Measurements from ENCODE around the gene NCLN. TPM values are rescaled to one million over a fixed set of nuclear protein-coding genes. Genes with fewer than 3 reads are reported as not detected.
A peak's percentile ranks its signal among the peaks of the same experiment; 100 is the strongest.

Gene NCLN
- total RNA-seq, 2 experiments from 2014 or later, result 49.6 to 51.9 TPM

DNA sequence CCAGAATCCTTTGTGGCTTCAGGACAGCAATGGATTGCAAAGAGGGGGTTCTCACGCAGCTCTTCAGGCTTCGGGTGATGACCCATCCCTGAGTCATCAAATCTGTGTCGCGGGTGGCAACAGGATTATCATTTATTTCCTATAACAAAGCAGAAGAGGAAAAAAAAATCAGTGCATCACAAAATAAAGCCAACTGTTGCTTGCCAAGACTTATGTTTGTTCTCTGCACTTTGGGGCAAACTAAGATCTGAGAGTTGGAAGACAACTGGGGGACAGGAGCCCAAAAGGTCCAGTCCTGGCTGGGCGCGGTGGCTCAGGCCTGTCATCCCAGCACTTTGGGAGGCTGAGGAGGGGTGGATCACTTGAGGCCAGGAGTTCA, 43.4 kb upstream of the NCLN start:
- peak overlapping the region in 1 of 2 donors; percentile 72 for H3K27ac ChIP-seq (ENCODE audit: low read depth in 1 of 2, low read length in 2 of 2)
- H3K27me3 ChIP-seq (ENCODE audit: control insufficient read depth in 1 of 2, insufficient read depth in 2 of 2, low read length in 2 of 2), result no peaks in the 10 kb centered on the region
- DNase-seq, result peak in 3 of 14 experiments; percentile 59 to 72 (median 60)
- intact Hi-C loops (cut with DNase I, micrococcal nuclease), result no loop called here
- TF ChIP-seq, protein P1, sequence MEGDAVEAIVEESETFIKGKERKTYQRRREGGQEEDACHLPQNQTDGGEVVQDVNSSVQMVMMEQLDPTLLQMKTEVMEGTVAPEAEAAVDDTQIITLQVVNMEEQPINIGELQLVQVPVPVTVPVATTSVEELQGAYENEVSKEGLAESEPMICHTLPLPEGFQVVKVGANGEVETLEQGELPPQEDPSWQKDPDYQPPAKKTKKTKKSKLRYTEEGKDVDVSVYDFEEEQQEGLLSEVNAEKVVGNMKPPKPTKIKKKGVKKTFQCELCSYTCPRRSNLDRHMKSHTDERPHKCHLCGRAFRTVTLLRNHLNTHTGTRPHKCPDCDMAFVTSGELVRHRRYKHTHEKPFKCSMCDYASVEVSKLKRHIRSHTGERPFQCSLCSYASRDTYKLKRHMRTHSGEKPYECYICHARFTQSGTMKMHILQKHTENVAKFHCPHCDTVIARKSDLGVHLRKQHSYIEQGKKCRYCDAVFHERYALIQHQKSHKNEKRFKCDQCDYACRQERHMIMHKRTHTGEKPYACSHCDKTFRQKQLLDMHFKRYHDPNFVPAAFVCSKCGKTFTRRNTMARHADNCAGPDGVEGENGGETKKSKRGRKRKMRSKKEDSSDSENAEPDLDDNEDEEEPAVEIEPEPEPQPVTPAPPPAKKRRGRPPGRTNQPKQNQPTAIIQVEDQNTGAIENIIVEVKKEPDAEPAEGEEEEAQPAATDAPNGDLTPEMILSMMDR (IDR thresholded peaks at IDR 0.05), result no peak
- peaks cover 39% of the 10 kb centered on the region for H3K4me1 ChIP-seq (ENCODE audit: insufficient read depth, low read length)
- peaks cover 3% of the 10 kb centered on the region for H3K9me3 Mint-ChIP-seq
- no peaks in the 10 kb centered on the region for H3K9me3 ChIP-seq (ENCODE audit: control insufficient read depth in 1 of 2, insufficient read depth in 1 of 2, low read length in 2 of 2)
- H3K36me3 Mint-ChIP-seq (ENCODE audit: low read depth), result no peaks in the 10 kb centered on the region
- peaks cover 8% of the 10 kb centered on the region for H3K4me1 Mint-ChIP-seq (ENCODE audit: low read depth)
- H3K36me3 ChIP-seq (ENCODE audit: insufficient read depth, low read length), result no peaks in the 10 kb centered on the region
- H3K4me3 Mint-ChIP-seq, result no peak overlapping the region
- ATAC-seq (ENCODE audit: poor library complexity), result no peak
- CTCF ChIA-PET, result no interaction called here
- no peaks in the 10 kb centered on the region for H3K27me3 Mint-ChIP-seq
- POLR2A ChIA-PET, result interaction anchor here (2.0 kb wide), 1 partner anchor 13 kb away, joined by 7 read pairs; no protein-coding TSS in a partner anchor
- H3K4me3 ChIP-seq (ENCODE audit: low read length), result no peak overlapping the region
- H3K27ac Mint-ChIP-seq, result no peak overlapping the region

DNA sequence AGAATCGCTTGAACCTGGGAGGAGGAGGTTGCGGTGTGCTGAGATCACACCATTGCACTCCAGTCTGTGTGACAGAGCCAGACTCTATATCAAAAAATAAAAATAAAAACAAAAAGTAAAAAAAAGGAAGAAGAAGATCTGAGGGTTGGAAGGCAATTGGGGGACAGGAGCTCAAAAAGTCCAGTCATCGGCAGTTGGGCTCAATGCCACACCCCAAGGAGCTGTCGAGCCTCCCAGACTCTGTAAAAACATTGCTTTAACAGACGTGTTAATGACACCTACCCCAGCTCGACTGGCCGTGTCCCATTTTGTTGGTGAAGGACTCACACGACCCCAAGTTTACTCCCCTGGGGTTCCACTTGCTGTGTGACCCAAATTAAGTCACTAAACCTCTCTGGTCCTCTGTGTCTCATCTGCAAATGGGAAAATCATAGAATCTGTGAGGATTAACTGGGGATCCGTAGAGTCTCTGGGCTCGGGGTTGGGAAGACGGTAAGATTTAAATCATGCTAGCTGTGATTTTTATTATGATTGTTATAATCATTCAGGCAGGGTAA, 42.9 kb upstream of the NCLN start:
- ChIA-PET CTCF (no interaction called here), POLR2A (interaction anchor here (2.0 kb wide), 1 partner anchor 14 kb away, joined by 7 read pairs; no protein-coding TSS in a partner anchor)
- Histone ChIP-seq H3K27ac (ENCODE audit: low read depth in 1 of 2, low read length in 2 of 2) (no peak overlapping the region), H3K9me3 (ENCODE audit: control insufficient read depth in 1 of 2, insufficient read depth in 1 of 2, low read length in 2 of 2) (no peaks in the 10 kb centered on the region), H3K4me3 (ENCODE audit: low read length) (no peak overlapping the region), H3K36me3 (ENCODE audit: insufficient read depth, low read length) (no peaks in the 10 kb centered on the region), H3K4me1 (ENCODE audit: insufficient read depth, low read length) (peaks cover 36% of the 10 kb centered on the region), H3K27me3 (ENCODE audit: control insufficient read depth in 1 of 2, insufficient read depth in 2 of 2, low read length in 2 of 2) (no peaks in the 10 kb centered on the region)
- Mint-ChIP-seq H3K4me3 (no peak overlapping the region), H3K4me1 (ENCODE audit: low read depth) (peaks cover 7% of the 10 kb centered on the region), H3K9me3 (peaks cover 3% of the 10 kb centered on the region), H3K27ac (no peak overlapping the region), H3K27me3 (no peaks in the 10 kb centered on the region), H3K36me3 (ENCODE audit: low read depth) (no peaks in the 10 kb centered on the region)
- TF ChIP-seq, protein P1 (IDR thresholded peaks at IDR 0.05), result no peak
- ATAC-seq (ENCODE audit: poor library complexity), result no peak
- intact Hi-C loops (cut with DNase I, micrococcal nuclease), result no loop called here
- DNase-seq, result no peak

DNA sequence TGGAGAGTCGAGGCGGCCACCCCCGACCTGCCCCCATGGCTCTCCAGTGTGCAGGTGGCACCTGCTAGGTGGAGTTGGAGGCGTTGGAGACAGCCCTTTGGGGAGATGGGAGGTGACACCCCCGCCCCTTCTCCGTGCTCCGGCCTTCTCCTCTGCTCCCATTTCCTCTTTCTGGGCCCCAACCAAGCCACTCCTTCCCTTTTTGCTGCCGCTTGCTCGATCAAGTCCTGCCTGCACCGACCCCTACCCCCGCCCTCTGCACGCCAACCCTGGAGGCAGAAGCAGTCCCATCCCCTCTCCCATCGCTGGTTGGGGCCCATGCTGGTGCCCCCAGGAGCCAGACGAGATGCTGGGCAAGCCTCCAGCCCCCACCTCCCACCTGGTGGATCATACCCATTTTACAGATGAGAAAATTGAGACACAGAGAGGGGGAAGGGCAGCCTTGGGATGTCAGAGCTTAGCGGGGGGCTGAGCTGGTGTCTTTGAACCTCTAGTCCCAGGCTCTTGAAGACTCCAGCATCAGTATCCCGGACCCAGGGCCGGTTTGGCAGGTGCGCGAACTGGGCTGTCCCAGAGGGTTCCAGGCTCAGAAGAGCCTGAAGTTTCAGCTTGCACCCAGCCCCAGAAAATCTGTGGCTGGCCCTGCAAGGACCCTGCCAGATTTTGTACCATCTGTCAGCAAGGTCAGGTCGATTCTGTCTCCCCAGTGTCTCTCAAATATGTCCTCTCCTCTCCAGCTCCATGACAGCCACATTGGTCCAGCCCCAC, 39.6 kb upstream of the NCLN start:
- TF ChIP-seq, protein P1 (IDR thresholded peaks at IDR 0.05), result no peak
- H3K27ac ChIP-seq (ENCODE audit: low read depth in 1 of 2, low read length in 2 of 2), result no peak overlapping the region
- H3K9me3 Mint-ChIP-seq, result no peaks in the 10 kb centered on the region
- H3K4me3 Mint-ChIP-seq, result no peak overlapping the region
- DNase-seq (peak in 2 of 14 experiments; percentile 51 to 55), ATAC-seq (ENCODE audit: poor library complexity) (no peak)
- no peaks in the 10 kb centered on the region for H3K27me3 ChIP-seq (ENCODE audit: control insufficient read depth in 1 of 2, insufficient read depth in 2 of 2, low read length in 2 of 2)
- no peaks in the 10 kb centered on the region for H3K9me3 ChIP-seq (ENCODE audit: control insufficient read depth in 1 of 2, insufficient read depth in 1 of 2, low read length in 2 of 2)
- ChIA-PET CTCF (interaction anchor here (0.7 to 1.6 kb wide), 4 partner anchors 17 to 43 kb away, joined by 3 to 7 read pairs (median 4); no protein-coding TSS in a partner anchor), POLR2A (no interaction called here)
- no peaks in the 10 kb centered on the region for H3K36me3 Mint-ChIP-seq (ENCODE audit: low read depth)
- H3K27ac Mint-ChIP-seq, result no peak overlapping the region
- H3K4me1 ChIP-seq (ENCODE audit: insufficient read depth, low read length), result peaks cover 26% of the 10 kb centered on the region
- no peak overlapping the region for H3K4me3 ChIP-seq (ENCODE audit: low read length)
- no peaks in the 10 kb centered on the region for H3K4me1 Mint-ChIP-seq (ENCODE audit: low read depth)
- intact Hi-C loops (cut with DNase I, micrococcal nuclease), result loop anchor here (1.0 kb wide), 1 partner anchor 17 kb away; no protein-coding TSS in a partner anchor
- no peaks in the 10 kb centered on the region for H3K27me3 Mint-ChIP-seq
- H3K36me3 ChIP-seq (ENCODE audit: insufficient read depth, low read length), result peaks cover 5% of the 10 kb centered on the region

All from CD4-positive, alpha-beta T cell (primary cell).